ENCODE results near the gene ZCCHC10.

ZCCHC10 gene

DNA sequence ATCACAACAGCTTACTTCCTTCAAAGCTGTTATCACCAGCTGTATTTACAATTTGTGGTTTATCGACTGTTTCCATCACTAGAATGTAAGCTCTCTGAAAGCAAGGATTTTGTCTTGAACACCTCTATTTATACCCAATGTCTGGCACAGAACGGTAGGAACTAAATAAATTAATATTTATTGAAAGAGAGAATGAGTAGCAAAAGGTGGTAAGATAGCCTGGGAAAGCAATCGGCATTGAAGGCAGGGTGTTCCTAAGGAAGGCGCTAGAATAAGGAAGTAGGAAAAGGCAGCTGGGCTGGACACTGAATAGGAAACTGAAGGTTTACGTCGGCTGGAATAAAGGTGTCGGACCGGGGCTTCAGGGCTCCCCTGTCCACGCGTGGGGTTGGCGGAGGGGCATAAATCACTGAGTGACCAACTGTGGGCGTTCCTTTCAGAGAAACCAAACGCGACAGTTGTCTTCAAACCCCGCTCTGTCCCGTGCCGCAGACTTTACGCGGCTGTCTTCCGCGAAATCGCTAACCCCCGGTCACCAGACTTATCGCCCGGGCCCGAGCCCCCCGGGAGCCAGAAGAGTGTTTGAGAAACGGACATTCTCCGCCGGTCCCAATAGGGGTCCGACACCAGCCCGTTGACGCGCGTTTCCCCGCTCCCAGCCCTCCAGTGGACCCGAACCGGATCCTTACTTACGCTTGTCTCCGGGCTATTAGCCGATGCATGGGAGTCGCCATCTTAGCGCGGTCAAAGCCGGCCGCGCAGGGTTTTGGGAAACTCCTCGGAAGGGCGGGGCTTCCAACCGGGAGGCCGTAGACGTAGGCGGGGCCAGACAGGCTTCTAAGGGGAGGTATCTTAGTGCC, at the start of gene ZCCHC10:
TSS of gene ZCCHC10 (minus strand) at position 746 of the 860 bp plus-strand sequence. CDS start at position 734, 12 bp downstream.
- Histone ChIP-seq H3K4me1 (ENCODE audit: control insufficient read depth in 2 of 2, insufficient read depth in 2 of 2, low read length in 2 of 2) (peaks cover 5 to 18% of the 10 kb centered on the region in 2 donors), H3K4me3 (ENCODE audit: low read length in 2 of 2) (peak within 1 kb of the TSS; percentile 95 to 96), H3K9ac (ENCODE audit: low read depth in 1 of 2, low read length in 2 of 2) (peak within 1 kb of the TSS; percentile 92 to 97), H3K27me3 (ENCODE audit: control insufficient read depth in 2 of 2, insufficient read depth in 2 of 2, low read length in 2 of 2) (no peaks in the 10 kb centered on the region), H3K36me3 (ENCODE audit: control insufficient read depth in 2 of 2, insufficient read depth in 2 of 2, low read length in 2 of 2) (peaks cover 0 to 6% of the 10 kb centered on the region in 2 donors), H3K27ac (ENCODE audit: low read depth in 2 of 2, low read length in 2 of 2) (peak within 1 kb of the TSS; percentile 92 to 95), H3K9me3 (ENCODE audit: control insufficient read depth in 2 of 2, low read length in 2 of 2) (no peaks in the 10 kb centered on the region)

DNA sequence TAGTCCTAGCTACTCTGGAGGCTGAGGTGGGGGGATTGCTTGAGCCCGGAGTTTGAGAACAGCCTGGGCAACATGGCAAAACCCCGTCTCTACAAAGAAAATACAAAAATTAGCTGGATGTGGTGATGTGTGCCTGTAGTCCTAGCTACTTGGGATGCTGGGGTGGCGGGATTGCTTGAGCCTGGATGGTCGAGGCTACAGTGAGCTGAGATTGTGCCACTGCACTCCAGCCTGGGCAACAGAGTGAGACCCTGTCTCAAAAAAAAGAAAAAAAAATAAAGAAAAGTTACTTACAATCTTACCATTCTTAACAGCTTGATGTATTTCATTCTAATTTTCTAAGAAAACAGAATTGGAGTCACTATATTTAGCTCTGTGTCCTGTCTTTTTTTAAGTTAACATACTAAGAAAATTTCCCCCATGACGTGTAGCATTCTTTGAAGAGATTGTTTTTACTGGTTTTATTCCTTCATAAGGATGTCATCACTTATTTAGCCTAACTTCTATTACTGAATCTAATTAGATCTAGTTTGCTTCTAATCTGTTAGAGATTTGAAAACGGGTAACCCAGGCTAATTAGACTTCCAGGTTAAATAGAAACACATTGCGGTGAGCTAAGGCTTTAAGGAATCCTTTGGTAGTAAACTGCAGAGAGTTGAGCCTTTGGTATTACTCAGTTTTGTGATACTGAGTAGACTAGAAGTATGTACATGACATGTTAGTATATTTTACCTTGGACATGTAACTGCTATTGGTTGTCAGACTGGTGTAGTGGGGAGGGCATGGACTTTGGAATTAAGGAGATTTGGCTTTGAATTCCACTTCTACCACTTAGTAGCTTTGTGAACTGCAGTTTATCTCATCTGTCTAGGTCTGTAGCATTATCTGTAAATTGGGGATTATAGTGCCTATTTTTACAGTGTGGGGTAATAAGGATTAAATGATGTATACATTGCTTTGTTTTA, 49.5 kb upstream of the ZCCHC10 start:
- Histone ChIP-seq H3K4me3 (ENCODE audit: low read length in 2 of 2) (no peak overlapping the region), H3K36me3 (ENCODE audit: control insufficient read depth in 2 of 2, insufficient read depth in 2 of 2, low read length in 2 of 2) (peaks cover 25% of the 10 kb centered on the region in 2 donors), H3K27me3 (ENCODE audit: control insufficient read depth in 2 of 2, insufficient read depth in 2 of 2, low read length in 2 of 2) (no peaks in the 10 kb centered on the region), H3K9me3 (ENCODE audit: control insufficient read depth in 2 of 2, low read length in 2 of 2) (no peaks in the 10 kb centered on the region), H3K9ac (ENCODE audit: low read depth in 1 of 2, low read length in 2 of 2) (no peak overlapping the region), H3K27ac (ENCODE audit: low read depth in 2 of 2, low read length in 2 of 2) (no peak overlapping the region), H3K4me1 (ENCODE audit: control insufficient read depth in 2 of 2, insufficient read depth in 2 of 2, low read length in 2 of 2) (no peaks in the 10 kb centered on the region)

DNA sequence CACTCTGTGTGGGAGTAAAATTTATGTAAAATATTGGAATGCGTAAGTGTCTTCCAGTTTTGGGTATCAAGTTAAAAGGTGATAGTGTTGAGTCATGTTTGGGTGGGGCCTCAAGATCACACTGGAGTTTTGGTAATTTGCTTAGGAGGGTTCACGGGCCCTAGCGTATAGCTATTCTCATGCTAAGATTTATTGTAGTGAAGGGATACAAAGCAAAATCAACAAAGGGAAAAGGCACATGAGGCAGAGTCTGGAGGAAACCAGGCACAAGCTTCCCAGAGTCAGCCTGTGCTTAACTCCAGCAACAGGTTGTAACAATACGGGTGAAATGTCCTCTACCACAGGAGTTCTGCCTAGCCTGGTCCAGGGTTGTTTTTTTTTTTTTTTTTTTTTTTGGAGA, 45.7 kb upstream of the ZCCHC10 start:
- peaks cover 29 to 35% of the 10 kb centered on the region in 2 donors for H3K36me3 ChIP-seq (ENCODE audit: control insufficient read depth in 2 of 2, insufficient read depth in 2 of 2, low read length in 2 of 2)
- no peak overlapping the region for H3K9ac ChIP-seq (ENCODE audit: low read depth in 1 of 2, low read length in 2 of 2)
- H3K4me1 ChIP-seq (ENCODE audit: control insufficient read depth in 2 of 2, insufficient read depth in 2 of 2, low read length in 2 of 2): no peaks in the 10 kb centered on the region
- H3K27ac ChIP-seq (ENCODE audit: low read depth in 2 of 2, low read length in 2 of 2): no peak overlapping the region
- no peaks in the 10 kb centered on the region for H3K9me3 ChIP-seq (ENCODE audit: control insufficient read depth in 2 of 2, low read length in 2 of 2)
- no peak overlapping the region for H3K4me3 ChIP-seq (ENCODE audit: low read length in 2 of 2)
- no peaks in the 10 kb centered on the region for H3K27me3 ChIP-seq (ENCODE audit: control insufficient read depth in 2 of 2, insufficient read depth in 2 of 2, low read length in 2 of 2)

GRCh38 chr5:133066045-133066444, 39.7 kb upstream of the ZCCHC10 start:
- H3K27me3 ChIP-seq (ENCODE audit: control insufficient read depth in 2 of 2, insufficient read depth in 2 of 2, low read length in 2 of 2): no peaks in the 10 kb centered on the region
- H3K9ac ChIP-seq (ENCODE audit: low read depth in 1 of 2, low read length in 2 of 2): no peak overlapping the region
- H3K9me3 ChIP-seq (ENCODE audit: control insufficient read depth in 2 of 2, low read length in 2 of 2): no peaks in the 10 kb centered on the region
- peaks cover 11 to 27% of the 10 kb centered on the region in 2 donors for H3K36me3 ChIP-seq (ENCODE audit: control insufficient read depth in 2 of 2, insufficient read depth in 2 of 2, low read length in 2 of 2)
- H3K4me3 ChIP-seq (ENCODE audit: low read length in 2 of 2): no peak overlapping the region
- no peaks in the 10 kb centered on the region for H3K4me1 ChIP-seq (ENCODE audit: control insufficient read depth in 2 of 2, insufficient read depth in 2 of 2, low read length in 2 of 2)
- H3K27ac ChIP-seq (ENCODE audit: low read depth in 2 of 2, low read length in 2 of 2): no peak overlapping the region

- H3K9ac ChIP-seq (ENCODE audit: low read depth in 1 of 2, low read length in 2 of 2): no peak overlapping the region
- H3K4me1 ChIP-seq (ENCODE audit: control insufficient read depth in 2 of 2, insufficient read depth in 2 of 2, low read length in 2 of 2): no peaks in the 10 kb centered on the region
- no peaks in the 10 kb centered on the region for H3K27me3 ChIP-seq (ENCODE audit: control insufficient read depth in 2 of 2, insufficient read depth in 2 of 2, low read length in 2 of 2)
- no peak overlapping the region for H3K4me3 ChIP-seq (ENCODE audit: low read length in 2 of 2)
- H3K27ac ChIP-seq (ENCODE audit: low read depth in 2 of 2, low read length in 2 of 2): peak overlapping the region in 1 of 2 donors; percentile 6
- no peaks in the 10 kb centered on the region for H3K9me3 ChIP-seq (ENCODE audit: control insufficient read depth in 2 of 2, low read length in 2 of 2)
- peaks cover 8 to 25% of the 10 kb centered on the region in 2 donors for H3K36me3 ChIP-seq (ENCODE audit: control insufficient read depth in 2 of 2, insufficient read depth in 2 of 2, low read length in 2 of 2)
These were observed 39.1 kb upstream of the ZCCHC10 start for GRCh38 chr5:133065471-133065870.

DNA sequence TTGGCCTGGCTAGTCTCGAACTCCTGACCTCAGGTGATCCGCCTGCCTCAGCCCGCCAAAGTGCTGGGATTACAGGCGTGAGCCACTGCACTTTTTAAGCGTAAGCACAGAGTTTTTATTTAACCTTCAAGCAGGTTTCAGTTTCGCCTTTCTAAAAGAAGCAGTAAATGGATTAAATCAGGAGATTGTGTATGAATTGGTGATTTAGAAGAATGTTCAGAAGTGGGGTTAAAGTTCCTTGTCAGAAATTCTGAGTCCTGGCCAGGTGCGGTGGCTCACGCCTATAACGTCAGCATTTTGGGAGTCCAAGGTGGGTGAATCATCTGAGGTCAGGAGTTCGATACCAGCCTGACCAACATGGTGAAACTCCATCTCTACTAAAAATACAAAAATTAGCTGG, 37.6 kb upstream of the ZCCHC10 start:
- H3K4me1 ChIP-seq (ENCODE audit: control insufficient read depth in 2 of 2, insufficient read depth in 2 of 2, low read length in 2 of 2): no peaks in the 10 kb centered on the region
- no peak overlapping the region for H3K4me3 ChIP-seq (ENCODE audit: low read length in 2 of 2)
- no peaks in the 10 kb centered on the region for H3K9me3 ChIP-seq (ENCODE audit: control insufficient read depth in 2 of 2, low read length in 2 of 2)
- peaks cover 8 to 22% of the 10 kb centered on the region in 2 donors for H3K36me3 ChIP-seq (ENCODE audit: control insufficient read depth in 2 of 2, insufficient read depth in 2 of 2, low read length in 2 of 2)
- H3K27me3 ChIP-seq (ENCODE audit: control insufficient read depth in 2 of 2, insufficient read depth in 2 of 2, low read length in 2 of 2): no peaks in the 10 kb centered on the region
- no peak overlapping the region for H3K27ac ChIP-seq (ENCODE audit: low read depth in 2 of 2, low read length in 2 of 2)
- no peak overlapping the region for H3K9ac ChIP-seq (ENCODE audit: low read depth in 1 of 2, low read length in 2 of 2)

GRCh38 chr5:133062276-133062675, 35.9 kb upstream of the ZCCHC10 start:
- Histone ChIP-seq H3K4me1 (ENCODE audit: control insufficient read depth in 2 of 2, insufficient read depth in 2 of 2, low read length in 2 of 2) (peaks cover 0 to 1% of the 10 kb centered on the region in 2 donors), H3K36me3 (ENCODE audit: control insufficient read depth in 2 of 2, insufficient read depth in 2 of 2, low read length in 2 of 2) (peaks cover 2 to 10% of the 10 kb centered on the region in 2 donors), H3K9me3 (ENCODE audit: control insufficient read depth in 2 of 2, low read length in 2 of 2) (no peaks in the 10 kb centered on the region), H3K4me3 (ENCODE audit: low read length in 2 of 2) (no peak overlapping the region), H3K27ac (ENCODE audit: low read depth in 2 of 2, low read length in 2 of 2) (no peak overlapping the region), H3K27me3 (ENCODE audit: control insufficient read depth in 2 of 2, insufficient read depth in 2 of 2, low read length in 2 of 2) (no peaks in the 10 kb centered on the region), H3K9ac (ENCODE audit: low read depth in 1 of 2, low read length in 2 of 2) (no peak overlapping the region)

DNA sequence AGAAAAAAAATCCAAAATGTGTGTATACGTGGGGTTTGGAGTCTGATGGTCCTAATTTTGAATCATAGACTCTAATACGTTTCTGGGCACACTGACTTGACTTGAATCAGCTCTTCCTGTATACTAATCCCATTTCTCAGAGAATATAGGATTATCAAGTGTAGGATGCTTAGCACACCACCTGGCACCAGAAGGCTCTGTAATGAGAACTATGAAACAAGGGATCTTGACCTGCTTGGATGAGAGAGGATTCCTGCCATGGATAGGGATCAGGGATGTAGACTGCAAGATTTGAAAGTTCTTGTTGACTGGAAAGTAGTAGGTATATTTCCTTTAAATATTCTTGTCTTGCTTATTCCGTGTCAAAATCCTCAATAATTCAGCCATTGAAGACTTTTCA, 33.3 kb upstream of the ZCCHC10 start:
- Histone ChIP-seq H3K4me1 (ENCODE audit: control insufficient read depth in 2 of 2, insufficient read depth in 2 of 2, low read length in 2 of 2) (peaks cover 1 to 8% of the 10 kb centered on the region in 2 donors), H3K9me3 (ENCODE audit: control insufficient read depth in 2 of 2, low read length in 2 of 2) (no peaks in the 10 kb centered on the region), H3K4me3 (ENCODE audit: low read length in 2 of 2) (no peak overlapping the region), H3K27me3 (ENCODE audit: control insufficient read depth in 2 of 2, insufficient read depth in 2 of 2, low read length in 2 of 2) (no peaks in the 10 kb centered on the region), H3K9ac (ENCODE audit: low read depth in 1 of 2, low read length in 2 of 2) (no peak overlapping the region), H3K36me3 (ENCODE audit: control insufficient read depth in 2 of 2, insufficient read depth in 2 of 2, low read length in 2 of 2) (no peaks in the 10 kb centered on the region), H3K27ac (ENCODE audit: low read depth in 2 of 2, low read length in 2 of 2) (no peak overlapping the region)

DNA sequence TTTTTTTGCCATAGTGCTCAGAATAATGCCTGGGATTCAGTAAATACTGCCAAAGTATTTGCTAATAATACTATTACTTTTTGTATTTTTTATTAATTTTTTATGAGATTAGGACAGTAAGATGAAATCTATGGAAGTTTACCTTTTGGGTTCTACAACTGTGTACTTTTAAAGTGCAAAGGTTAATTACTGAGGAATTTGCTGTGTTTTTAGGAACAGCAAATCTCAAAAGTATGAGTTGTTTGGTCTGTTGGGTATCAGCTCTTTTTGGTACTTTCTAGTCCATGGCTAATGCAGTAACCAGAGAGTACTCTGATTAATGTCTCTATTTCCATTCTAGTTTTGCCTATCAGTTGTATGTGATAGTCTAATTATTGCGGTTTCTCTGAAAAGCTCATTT, 30.5 kb upstream of the ZCCHC10 start:
- Histone ChIP-seq H3K9ac (ENCODE audit: low read depth in 1 of 2, low read length in 2 of 2) (no peak overlapping the region), H3K27ac (ENCODE audit: low read depth in 2 of 2, low read length in 2 of 2) (no peak overlapping the region), H3K4me3 (ENCODE audit: low read length in 2 of 2) (no peak overlapping the region), H3K27me3 (ENCODE audit: control insufficient read depth in 2 of 2, insufficient read depth in 2 of 2, low read length in 2 of 2) (no peaks in the 10 kb centered on the region), H3K36me3 (ENCODE audit: control insufficient read depth in 2 of 2, insufficient read depth in 2 of 2, low read length in 2 of 2) (no peaks in the 10 kb centered on the region), H3K4me1 (ENCODE audit: control insufficient read depth in 2 of 2, insufficient read depth in 2 of 2, low read length in 2 of 2) (peaks cover 8 to 12% of the 10 kb centered on the region in 2 donors), H3K9me3 (ENCODE audit: control insufficient read depth in 2 of 2, low read length in 2 of 2) (no peaks in the 10 kb centered on the region)

Measured in mucosa of rectum (tissue), 2 donors.